Parathyroid adenoma (tissue), 2 donors: ENCODE results near the gene IRF7.

Experiments
- H2AFZ ChIP-seq: fragments of 300-600 bp; sonication (generic); one replicate; pipeline ENCODE4 v1.7.0; 2017; ENCODE audit warnings: antibody characterized with exemption, mild to moderate bottlenecking
- H3K27ac ChIP-seq: fragments of 300-600 bp; sonication (generic); one replicate; pipeline ENCODE4 v1.7.0; 2017
- H3K27me3 ChIP-seq: fragments of 300-600 bp; sonication (generic); one replicate; pipeline ENCODE4 v1.7.0; 2017; ENCODE audit warnings: low read length; ENCODE audit not compliant: control insufficient read depth, insufficient read depth
- H3K36me3 ChIP-seq: fragments of 300-600 bp; sonication (generic); one replicate; pipeline ENCODE4 v1.7.0; 2017; ENCODE audit warnings: low read length; ENCODE audit not compliant: control insufficient read depth, insufficient read depth
- H3K4me1 ChIP-seq: fragments of 300-600 bp; sonication (generic); one replicate; pipeline ENCODE4 v1.7.0; 2017; ENCODE audit warnings: control low read depth
- H3K4me2 ChIP-seq: fragments of 300-600 bp; sonication (generic); one replicate; pipeline ENCODE4 v1.7.0; 2017; ENCODE audit warnings: low read length
- H3K4me3 ChIP-seq: fragments of 300-600 bp; sonication (generic); one replicate; pipeline ENCODE4 v1.7.0; 2017; ENCODE audit warnings: low read depth, low read length
- H3K79me2 ChIP-seq: fragments of 300-600 bp; sonication (generic); one replicate; pipeline ENCODE4 v1.7.0; 2017; ENCODE audit warnings: control low read depth
- H3K9ac ChIP-seq: fragments of 300-600 bp; sonication (generic); one replicate; pipeline ENCODE4 v1.7.0; 2017; ENCODE audit warnings: mild to moderate bottlenecking
- H3K9me3 ChIP-seq: fragments of 300-600 bp; sonication (generic); one replicate; pipeline ENCODE4 v1.7.0; 2017; ENCODE audit warnings: low read length; ENCODE audit not compliant: control insufficient read depth
- CTCF ChIP-seq: fragments of 300-600 bp; sonication (generic); IDR thresholded peaks from one replicate; pipeline ENCODE4 v1.7.0; 2017; ENCODE audit warnings: antibody characterized with exemption, mild to moderate bottlenecking
- donor health status: primary hyperparathyroidism.

IRF7 gene

GRCh38 chr11:592501-592900, 23.2 kb downstream of the IRF7 start:
- no peak overlapping the region for H3K4me2 ChIP-seq
- no peak overlapping the region for H2AFZ ChIP-seq
- no peaks in the 10 kb centered on the region for H3K36me3 ChIP-seq
- no peak overlapping the region for H3K4me3 ChIP-seq
- H3K79me2 ChIP-seq = peaks cover 2% of the 10 kb centered on the region
- H3K4me1 ChIP-seq = no peaks in the 10 kb centered on the region
- H3K27ac ChIP-seq = no peak overlapping the region
- H3K27me3 ChIP-seq = no peaks in the 10 kb centered on the region
- H3K9ac ChIP-seq = no peak overlapping the region
- no peak for TF ChIP-seq CTCF
- no peaks in the 10 kb centered on the region for H3K9me3 ChIP-seq

- Histone ChIP-seq H3K4me1 (no peaks in the 10 kb centered on the region), H2AFZ (no peak overlapping the region), H3K4me2 (no peak overlapping the region), H3K27me3 (no peaks in the 10 kb centered on the region), H3K9ac (no peak overlapping the region), H3K36me3 (no peaks in the 10 kb centered on the region), H3K9me3 (no peaks in the 10 kb centered on the region), H3K4me3 (no peak overlapping the region), H3K27ac (no peak overlapping the region), H3K79me2 (no peaks in the 10 kb centered on the region)
- TF ChIP-seq CTCF = no peak
Observed at GRCh38 chr11:590997-591396, 24.8 kb downstream of the IRF7 start.

- H3K4me1 ChIP-seq = no peaks in the 10 kb centered on the region
- peaks cover 3% of the 10 kb centered on the region for H3K79me2 ChIP-seq
- H2AFZ ChIP-seq = no peak overlapping the region
- no peaks in the 10 kb centered on the region for H3K27me3 ChIP-seq
- H3K9ac ChIP-seq = no peak overlapping the region
- no peak overlapping the region for H3K4me2 ChIP-seq
- no peak for TF ChIP-seq CTCF
- no peak overlapping the region for H3K27ac ChIP-seq
- H3K36me3 ChIP-seq = no peaks in the 10 kb centered on the region
- no peaks in the 10 kb centered on the region for H3K9me3 ChIP-seq
- no peak overlapping the region for H3K4me3 ChIP-seq
Observed at GRCh38 chr11:589798-590197, 26.0 kb downstream of the IRF7 start.

GRCh38 chr11:587978-588380, 27.8 kb downstream of the IRF7 start:
- no peaks in the 10 kb centered on the region for H3K27me3 ChIP-seq
- no peak for TF ChIP-seq CTCF
- H3K9me3 ChIP-seq = no peaks in the 10 kb centered on the region
- H3K36me3 ChIP-seq = no peaks in the 10 kb centered on the region
- H3K27ac ChIP-seq = no peak overlapping the region
- H3K9ac ChIP-seq = no peak overlapping the region
- peaks cover 12% of the 10 kb centered on the region for H3K79me2 ChIP-seq
- no peak overlapping the region for H2AFZ ChIP-seq
- H3K4me2 ChIP-seq = no peak overlapping the region
- H3K4me1 ChIP-seq = no peaks in the 10 kb centered on the region
- no peak overlapping the region for H3K4me3 ChIP-seq

GRCh38 chr11:587546-587945, 28.2 kb downstream of the IRF7 start:
- no peaks in the 10 kb centered on the region for H3K36me3 ChIP-seq
- no peak for TF ChIP-seq CTCF
- no peak overlapping the region for H3K27ac ChIP-seq

More at GRCh38 chr11:587546-587945, 28.2 kb downstream of the IRF7 start:
- Histone ChIP-seq H3K9ac (no peak overlapping the region), H3K27me3 (no peaks in the 10 kb centered on the region), H3K79me2 (peaks cover 12% of the 10 kb centered on the region), H3K9me3 (no peaks in the 10 kb centered on the region), H2AFZ (no peak overlapping the region), H3K4me3 (no peak overlapping the region), H3K4me1 (no peaks in the 10 kb centered on the region), H3K4me2 (no peak overlapping the region)
